ENCODE results near the gene AFF3. TPM values are rescaled to one million over a fixed set of nuclear protein-coding genes. Genes with fewer than 3 reads are reported as not detected.

The AFF3 gene
- total and polyA plus RNA-seq, 2 of the 8 experiments (the other 6 are each of a cell fraction or from before 2014, with no cell fraction given) = 0.27 to 3.0 TPM

DNA sequence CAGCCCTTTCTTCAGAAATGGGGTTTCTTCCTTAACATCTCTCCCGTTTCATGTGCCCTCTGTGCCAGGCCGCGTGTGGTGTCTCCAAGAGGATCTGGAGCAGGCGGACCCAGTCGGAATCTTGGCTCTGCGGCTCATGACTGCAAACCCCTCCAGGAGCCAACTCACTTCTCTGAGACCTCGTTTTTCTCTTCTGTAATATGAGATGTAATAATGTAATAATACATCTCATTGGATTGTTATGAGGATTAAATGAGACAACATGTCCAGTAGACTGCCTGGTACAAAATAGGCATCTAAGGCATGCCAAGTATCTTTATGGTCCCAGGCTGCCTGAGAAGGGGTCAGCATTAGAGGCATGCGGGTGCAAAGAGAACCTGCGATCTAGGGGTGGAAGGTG, 431.2 kb downstream of the AFF3 start (continued):
- TF ChIP-seq NANOG (IDR thresholded peaks at IDR 0.05; ENCODE audit: insufficient read depth, low read depth, low read length, poor library complexity, severe bottlenecking) (no peak), SAP30 (IDR thresholded peaks at IDR 0.05; ENCODE audit: insufficient read depth, insufficient replicate concordance, low read length) (no peak)
- TF ChIP-seq, protein P1, sequence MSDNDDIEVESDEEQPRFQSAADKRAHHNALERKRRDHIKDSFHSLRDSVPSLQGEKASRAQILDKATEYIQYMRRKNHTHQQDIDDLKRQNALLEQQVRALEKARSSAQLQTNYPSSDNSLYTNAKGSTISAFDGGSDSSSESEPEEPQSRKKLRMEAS (IDR thresholded peaks at IDR 0.05) = no peak
